A172 (cell line): ENCODE results near the gene P2RY12. TPM values are rescaled to one million over a fixed set of nuclear protein-coding genes. Genes with fewer than 3 reads are reported as not detected.

Experiments
- DNase-seq: peaks from one replicate; pipeline ENCODE4 v3.0.0-alpha.2; 2015; ENCODE audit warnings: low spot score
- total RNA-seq: library from RNA; depleted of rRNA; stranded (reverse); fragments of >200 nt; shearing (Covaris generic); gene quantifications from 2 replicates; pipeline ENCODE4 v1.2.3, GENCODE V29; 2014; rRNA removed

Gene P2RY12
- not detected in 2 replicates for total RNA-seq

GRCh38 chr3:151384741-151385174 is at the start of gene P2RY12:
P2RY12 (minus strand) TSS chr3:151384753; CDS start chr3:151338845, 45,908 bp downstream.
- no peak for DNase-seq

GRCh38 chr3:151432616-151433372 is 48.2 kb upstream of the P2RY12 start:
- DNase-seq, result no peak

GRCh38 chr3:151431940-151432339 is 47.4 kb upstream of the P2RY12 start:
- peak; percentile 86 for DNase-seq

GRCh38 chr3:151430821-151431484 is 46.4 kb upstream of the P2RY12 start:
- no peak for DNase-seq

- DNase-seq, result peak; percentile 38
These were observed 43.8 kb upstream of the P2RY12 start for GRCh38 chr3:151428386-151428785.

GRCh38 chr3:151426341-151426657 is 41.7 kb upstream of the P2RY12 start:
- DNase-seq, result no peak

GRCh38 chr3:151425627-151426340 is 41.2 kb upstream of the P2RY12 start:
- DNase-seq, result no peak

- no peak for DNase-seq
These were observed 38.5 kb upstream of the P2RY12 start for GRCh38 chr3:151423091-151423490.

GRCh38 chr3:151421938-151422337 is 37.4 kb upstream of the P2RY12 start:
- no peak for DNase-seq

GRCh38 chr3:151419806-151420205 is 35.3 kb upstream of the P2RY12 start:
- DNase-seq, result no peak

- no peak for DNase-seq
These were observed 30.7 kb upstream of the P2RY12 start for GRCh38 chr3:151415289-151415688.

- DNase-seq, result no peak
These were observed 28.4 kb upstream of the P2RY12 start for GRCh38 chr3:151412989-151413388.

GRCh38 chr3:151410891-151411559 is 26.5 kb upstream of the P2RY12 start:
- DNase-seq, result peak; percentile 61

- DNase-seq, result no peak
These were observed 23.4 kb upstream of the P2RY12 start for GRCh38 chr3:151407928-151408327.

GRCh38 chr3:151404316-151404715 is 19.8 kb upstream of the P2RY12 start:
- peak; percentile 63 for DNase-seq

GRCh38 chr3:151403246-151403645 is 18.7 kb upstream of the P2RY12 start:
- peak; percentile 76 for DNase-seq

- DNase-seq, result no peak
These were observed 17.8 kb upstream of the P2RY12 start for GRCh38 chr3:151402349-151402748.

- no peak for DNase-seq
These were observed 15.8 kb upstream of the P2RY12 start for GRCh38 chr3:151400341-151400740.

GRCh38 chr3:151398895-151399294 is 14.3 kb upstream of the P2RY12 start:
- no peak for DNase-seq

- peak; percentile 95 for DNase-seq
These were observed 11.3 kb upstream of the P2RY12 start for GRCh38 chr3:151395806-151396205.

GRCh38 chr3:151394611-151395010 is 10.1 kb upstream of the P2RY12 start:
- no peak for DNase-seq

GRCh38 chr3:151393941-151394340 is 9.4 kb upstream of the P2RY12 start:
- no peak for DNase-seq
